Measurements from ENCODE around the gene RAVER2.

DNA sequence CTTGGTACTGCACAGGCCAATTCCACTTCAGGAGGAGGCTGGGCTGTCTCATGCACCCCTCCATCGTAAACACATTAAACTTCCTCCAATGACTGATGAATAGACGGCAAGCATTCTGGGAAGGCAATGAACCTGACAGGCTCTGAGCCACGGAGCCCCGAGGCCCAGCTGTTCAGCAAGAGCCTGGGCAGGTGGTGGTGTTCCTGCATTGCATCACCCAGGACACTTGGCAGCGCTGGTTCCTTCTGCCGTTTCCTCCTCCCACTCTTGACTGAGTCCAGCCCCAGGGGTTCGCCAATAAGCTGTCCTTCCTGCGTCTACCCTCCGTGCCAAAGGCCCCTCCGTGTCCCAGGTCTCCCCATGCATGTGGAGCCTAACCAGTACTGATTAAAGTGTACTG is 111.7 kb downstream of the RAVER2 start:
- TF ChIP-seq CTCF (IDR thresholded peaks at IDR 0.05) (peak in 4 of 7 experiments; percentile 26 to 35 (median 32)), POLR2A (IDR thresholded peaks at IDR 0.05) (no peak)

All from body of pancreas (tissue), 4 donors.